RWPE2 (cell line): ENCODE results near the gene SELP.

Experiments used
- ATAC-seq: fragments of 200-7000 bp; cut with Tn5 transposase; 3 replicates; pipeline ENCODE4 v1.9.1; 2021; ENCODE audit warnings: low read depth
- DNase-seq: peaks from one replicate; pipeline ENCODE4 v3.0.0-alpha.2; 2020; ENCODE audit warnings: low spot score
- H3K27ac ChIP-seq: fragments of 450-650 bp; 2 replicates; pipeline ENCODE4 v1.5.1; 2017; ENCODE audit warnings: mild to moderate bottlenecking; ENCODE audit not compliant: poor library complexity, severe bottlenecking
- H3K27me3 ChIP-seq: fragments of 250-450 bp; sonication (Bioruptor Pico); 2 replicates; pipeline ENCODE4 v1.5.1; 2021; ENCODE audit warnings: mild to moderate bottlenecking, moderate library complexity; ENCODE audit not compliant: insufficient read depth, poor library complexity, severe bottlenecking
- H3K36me3 ChIP-seq: fragments of 250-450 bp; sonication (Bioruptor Pico); 2 replicates; pipeline ENCODE4 v1.5.1; 2020; ENCODE audit warnings: low read depth, mild to moderate bottlenecking, moderate library complexity
- H3K4me1 ChIP-seq: fragments of 250-450 bp; sonication (Bioruptor Pico); 2 replicates; pipeline ENCODE4 v1.5.1; 2021; ENCODE audit warnings: mild to moderate bottlenecking, moderate library complexity; ENCODE audit not compliant: insufficient read depth, poor library complexity, severe bottlenecking
- H3K4me3 ChIP-seq: fragments of 250-450 bp; sonication (Bioruptor Pico); 2 replicates; pipeline ENCODE4 v1.5.1; 2021; ENCODE audit warnings: mild to moderate bottlenecking, moderate library complexity; ENCODE audit not compliant: severe bottlenecking
- H3K9me3 ChIP-seq: fragments of 250-450 bp; sonication (Bioruptor Pico); 2 replicates; pipeline ENCODE4 v1.5.1; 2021; ENCODE audit warnings: mild to moderate bottlenecking, moderate library complexity; ENCODE audit not compliant: severe bottlenecking
- TF ChIP-seq, protein P1 (sequence below): fragments of 450-650 bp; IDR thresholded peaks from one replicate; pipeline ENCODE4 v1.5.1; 2017; ENCODE audit warnings: mild to moderate bottlenecking, moderate library complexity; ENCODE audit not compliant: poor library complexity, severe bottlenecking

SELP gene

DNA sequence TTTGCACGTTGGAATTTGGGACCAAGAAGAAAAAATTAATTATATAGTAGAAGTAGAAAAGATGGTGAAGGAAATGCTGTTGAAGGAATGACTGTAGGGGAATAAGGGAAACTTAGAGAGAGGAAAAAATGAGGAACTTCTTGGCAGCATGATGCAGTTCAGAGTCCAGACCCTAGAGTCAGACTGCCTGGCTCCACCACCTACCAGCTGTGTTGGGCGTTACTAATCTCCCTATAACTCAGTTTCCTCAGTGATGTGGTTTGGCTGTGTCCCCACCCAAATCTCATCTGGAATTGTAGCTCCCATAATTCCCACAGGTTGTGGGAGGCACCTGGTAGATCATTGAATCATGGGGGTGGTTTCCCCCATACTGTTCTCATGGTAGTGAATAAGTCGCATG is 1.3 kb upstream of the SELP start:
- TF ChIP-seq, protein P1, sequence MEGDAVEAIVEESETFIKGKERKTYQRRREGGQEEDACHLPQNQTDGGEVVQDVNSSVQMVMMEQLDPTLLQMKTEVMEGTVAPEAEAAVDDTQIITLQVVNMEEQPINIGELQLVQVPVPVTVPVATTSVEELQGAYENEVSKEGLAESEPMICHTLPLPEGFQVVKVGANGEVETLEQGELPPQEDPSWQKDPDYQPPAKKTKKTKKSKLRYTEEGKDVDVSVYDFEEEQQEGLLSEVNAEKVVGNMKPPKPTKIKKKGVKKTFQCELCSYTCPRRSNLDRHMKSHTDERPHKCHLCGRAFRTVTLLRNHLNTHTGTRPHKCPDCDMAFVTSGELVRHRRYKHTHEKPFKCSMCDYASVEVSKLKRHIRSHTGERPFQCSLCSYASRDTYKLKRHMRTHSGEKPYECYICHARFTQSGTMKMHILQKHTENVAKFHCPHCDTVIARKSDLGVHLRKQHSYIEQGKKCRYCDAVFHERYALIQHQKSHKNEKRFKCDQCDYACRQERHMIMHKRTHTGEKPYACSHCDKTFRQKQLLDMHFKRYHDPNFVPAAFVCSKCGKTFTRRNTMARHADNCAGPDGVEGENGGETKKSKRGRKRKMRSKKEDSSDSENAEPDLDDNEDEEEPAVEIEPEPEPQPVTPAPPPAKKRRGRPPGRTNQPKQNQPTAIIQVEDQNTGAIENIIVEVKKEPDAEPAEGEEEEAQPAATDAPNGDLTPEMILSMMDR = no peak
- no peak overlapping the region for H3K4me3 ChIP-seq
- no peaks in the 10 kb centered on the region for H3K27me3 ChIP-seq

DNA sequence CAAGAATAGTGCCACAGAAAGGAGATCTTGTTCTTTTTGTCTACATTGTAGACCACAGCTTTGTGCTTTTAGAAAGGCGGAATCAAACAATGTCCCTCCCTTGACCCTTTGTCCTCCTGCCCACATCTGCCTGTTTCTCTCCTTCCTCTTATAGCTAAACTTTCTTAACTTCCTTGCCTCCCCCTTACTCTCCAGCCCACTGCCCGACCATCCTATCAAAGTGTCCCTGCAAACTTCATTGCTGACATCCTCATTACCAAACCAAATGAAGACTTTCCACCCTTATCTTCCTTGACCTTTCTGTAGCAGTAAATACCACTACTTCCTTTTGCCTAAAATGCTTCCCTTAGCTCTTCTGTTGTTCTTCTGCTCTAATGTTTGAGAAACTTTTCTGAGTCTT is 5.0 kb downstream of the SELP start:
- TF ChIP-seq, protein P1 = no peak
- no peak overlapping the region for H3K4me3 ChIP-seq
- no peak overlapping the region for H3K27ac ChIP-seq
- ATAC-seq (no peak), DNase-seq (no peak)
- no peaks in the 10 kb centered on the region for H3K4me1 ChIP-seq
- H3K36me3 ChIP-seq = no peaks in the 10 kb centered on the region
- H3K9me3 ChIP-seq = no peaks in the 10 kb centered on the region
- H3K27me3 ChIP-seq = no peaks in the 10 kb centered on the region

More for the DNA sequence above, 1.3 kb upstream of the SELP start:
- ATAC-seq = no peak
- peaks cover 3% of the 10 kb centered on the region for H3K9me3 ChIP-seq
- no peak for DNase-seq
- H3K27ac ChIP-seq = no peak overlapping the region
- H3K4me1 ChIP-seq = no peaks in the 10 kb centered on the region
- H3K36me3 ChIP-seq = no peaks in the 10 kb centered on the region

GRCh38 chr1:169624122-169624521 is 5.8 kb downstream of the SELP start:
- Histone ChIP-seq H3K27ac (no peak overlapping the region), H3K27me3 (no peaks in the 10 kb centered on the region), H3K36me3 (no peaks in the 10 kb centered on the region), H3K9me3 (no peaks in the 10 kb centered on the region), H3K4me3 (no peak overlapping the region), H3K4me1 (no peaks in the 10 kb centered on the region)
- TF ChIP-seq, protein P1 = no peak
- ATAC-seq (no peak), DNase-seq (no peak)

- TF ChIP-seq, protein P1 = no peak
- no peak overlapping the region for H3K4me3 ChIP-seq
These were observed 6.6 kb downstream of the SELP start for GRCh38 chr1:169623132-169623926.

DNA sequence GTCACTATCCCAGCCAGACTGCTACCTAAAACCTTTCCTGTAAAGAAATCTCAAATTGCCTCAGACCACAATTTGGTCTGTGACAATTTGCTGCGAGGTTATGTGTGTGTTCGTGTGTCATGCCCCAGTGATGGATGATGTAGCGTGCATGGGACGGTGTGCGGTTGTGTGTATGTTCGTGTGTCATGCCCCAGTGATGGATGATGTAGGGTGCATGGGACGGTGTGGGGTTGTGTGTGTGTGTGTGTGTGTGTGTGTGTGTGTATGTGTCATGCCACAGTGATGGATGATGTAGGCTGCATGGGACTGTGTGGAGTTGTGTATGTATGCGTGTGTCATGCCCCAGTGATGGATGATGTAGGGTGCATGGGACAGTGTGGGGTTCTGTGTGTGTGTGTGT is 9.4 kb downstream of the SELP start:
- no peaks in the 10 kb centered on the region for H3K4me1 ChIP-seq
- TF ChIP-seq, protein P1 = no peak
- no peak overlapping the region for H3K4me3 ChIP-seq
- DNase-seq (no peak), ATAC-seq (no peak)
- H3K9me3 ChIP-seq = no peaks in the 10 kb centered on the region
- H3K27ac ChIP-seq = no peak overlapping the region
- no peaks in the 10 kb centered on the region for H3K27me3 ChIP-seq
- H3K36me3 ChIP-seq = no peaks in the 10 kb centered on the region

More at GRCh38 chr1:169623132-169623926, 6.6 kb downstream of the SELP start:
- Histone ChIP-seq H3K27me3 (no peaks in the 10 kb centered on the region), H3K27ac (no peak overlapping the region), H3K4me1 (no peaks in the 10 kb centered on the region), H3K9me3 (no peaks in the 10 kb centered on the region), H3K36me3 (no peaks in the 10 kb centered on the region)
- ATAC-seq (no peak; the same call in 2 of the 3 replicates), DNase-seq (no peak)
